ENCODE results near the gene CASP7. TPM values are rescaled to one million over a fixed set of nuclear protein-coding genes. Genes with fewer than 3 reads are reported as not detected.

The CASP7 gene
- total and polyA plus RNA-seq, 4 donors: 8.8 to 25.0 (median 11.4) TPM

DNA sequence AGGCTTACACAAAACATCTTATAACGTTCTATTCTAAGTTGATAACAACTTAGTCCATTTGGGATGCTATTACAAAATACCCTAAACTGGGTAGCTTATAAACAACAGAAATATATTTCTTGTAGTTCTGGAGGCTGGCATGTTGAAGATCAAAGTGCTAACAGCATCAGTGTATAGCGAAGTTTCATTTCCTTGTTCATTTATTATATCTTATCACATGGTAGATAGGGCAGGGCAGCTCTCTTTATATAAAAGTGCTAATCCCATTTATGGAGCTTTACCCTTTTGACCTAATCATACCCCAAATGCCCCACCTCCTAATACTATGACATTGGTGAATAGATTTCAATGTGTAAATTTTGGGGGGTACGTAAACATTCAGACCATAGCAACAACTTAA lies 6.3 kb downstream of the CASP7 start (continued):
- TF ChIP-seq RXRA (IDR thresholded peaks at IDR 0.05) (no peak), SP1 (IDR thresholded peaks at IDR 0.05) (no peak), HNF4A (conservative IDR thresholded peaks at IDR 0.05) (no peak)
- TF ChIP-seq, protein P1, sequence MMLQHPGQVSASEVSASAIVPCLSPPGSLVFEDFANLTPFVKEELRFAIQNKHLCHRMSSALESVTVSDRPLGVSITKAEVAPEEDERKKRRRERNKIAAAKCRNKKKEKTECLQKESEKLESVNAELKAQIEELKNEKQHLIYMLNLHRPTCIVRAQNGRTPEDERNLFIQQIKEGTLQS (IDR thresholded peaks at IDR 0.05): no peak

DNA sequence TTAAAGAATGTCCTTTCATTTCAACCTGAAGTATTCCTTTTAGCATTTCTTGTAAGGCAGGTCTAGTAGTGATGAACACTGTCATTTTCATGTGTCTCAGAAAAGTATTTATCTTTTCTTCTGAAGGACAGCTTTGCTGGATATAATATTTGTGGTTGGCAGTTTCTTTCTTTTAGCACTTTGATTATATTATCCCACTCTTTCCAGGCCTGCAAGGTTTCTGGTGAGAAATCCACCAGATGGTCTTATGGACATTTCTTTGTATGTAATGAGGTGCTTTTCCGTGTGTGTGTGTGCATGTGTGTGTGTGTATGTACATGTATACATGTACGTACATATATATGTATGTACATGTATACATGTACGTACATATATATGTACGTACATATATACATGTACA lies 7.3 kb downstream of the CASP7 start:
- Histone ChIP-seq H3K36me3 (ENCODE audit: control insufficient read depth in 4 of 4, insufficient read depth in 3 of 4, low read depth in 1 of 4, low read length in 3 of 4) (peaks cover 0 to 3% (median 1%) of the 10 kb centered on the region in 4 donors), H3K4me1 (ENCODE audit: control insufficient read depth in 4 of 4, insufficient read depth in 4 of 4, low read length in 3 of 4) (no peaks in the 10 kb centered on the region), H3K4me3 (ENCODE audit: low read depth in 1 of 3, low read length in 3 of 3) (no peak overlapping the region), H3K9me3 (ENCODE audit: control insufficient read depth in 4 of 4, low read length in 3 of 4) (peaks cover 0 to 6% (median under 1%) of the 10 kb centered on the region in 4 donors), H3K27ac (ENCODE audit: low read depth in 1 of 2, low read length in 2 of 2) (no peak overlapping the region), H3K9ac (ENCODE audit: low read depth in 1 of 2, low read length in 2 of 2) (no peak overlapping the region), H3K27me3 (ENCODE audit: control insufficient read depth in 4 of 4, insufficient read depth in 4 of 4, low read length in 3 of 4) (no peaks in the 10 kb centered on the region)
- 93% methylated on average over 4 of the region's 4 CpGs for WGBS
- no peak for TF ChIP-seq RAD21 (IDR thresholded peaks at IDR 0.05)
- no peak for TF ChIP-seq CTCF (IDR thresholded peaks at IDR 0.05; ENCODE audit: low read depth, low read length, missing input control)
- TF ChIP-seq, protein P2, sequence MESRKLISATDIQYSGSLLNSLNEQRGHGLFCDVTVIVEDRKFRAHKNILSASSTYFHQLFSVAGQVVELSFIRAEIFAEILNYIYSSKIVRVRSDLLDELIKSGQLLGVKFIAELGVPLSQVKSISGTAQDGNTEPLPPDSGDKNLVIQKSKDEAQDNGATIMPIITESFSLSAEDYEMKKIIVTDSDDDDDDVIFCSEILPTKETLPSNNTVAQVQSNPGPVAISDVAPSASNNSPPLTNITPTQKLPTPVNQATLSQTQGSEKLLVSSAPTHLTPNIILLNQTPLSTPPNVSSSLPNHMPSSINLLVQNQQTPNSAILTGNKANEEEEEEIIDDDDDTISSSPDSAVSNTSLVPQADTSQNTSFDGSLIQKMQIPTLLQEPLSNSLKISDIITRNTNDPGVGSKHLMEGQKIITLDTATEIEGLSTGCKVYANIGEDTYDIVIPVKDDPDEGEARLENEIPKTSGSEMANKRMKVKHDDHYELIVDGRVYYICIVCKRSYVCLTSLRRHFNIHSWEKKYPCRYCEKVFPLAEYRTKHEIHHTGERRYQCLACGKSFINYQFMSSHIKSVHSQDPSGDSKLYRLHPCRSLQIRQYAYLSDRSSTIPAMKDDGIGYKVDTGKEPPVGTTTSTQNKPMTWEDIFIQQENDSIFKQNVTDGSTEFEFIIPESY (IDR thresholded peaks at IDR 0.05): no peak
- no peak for TF ChIP-seq TAF1 (conservative IDR thresholded peaks at IDR 0.05)
- TF ChIP-seq FOXA1 (IDR thresholded peaks at IDR 0.05): no peak
- no peak for TF ChIP-seq RXRA (IDR thresholded peaks at IDR 0.05)
- no peak for TF ChIP-seq HNF4G (IDR thresholded peaks at IDR 0.05)
- TF ChIP-seq YY1 (IDR thresholded peaks at IDR 0.05): no peak
- TF ChIP-seq, protein P3, sequence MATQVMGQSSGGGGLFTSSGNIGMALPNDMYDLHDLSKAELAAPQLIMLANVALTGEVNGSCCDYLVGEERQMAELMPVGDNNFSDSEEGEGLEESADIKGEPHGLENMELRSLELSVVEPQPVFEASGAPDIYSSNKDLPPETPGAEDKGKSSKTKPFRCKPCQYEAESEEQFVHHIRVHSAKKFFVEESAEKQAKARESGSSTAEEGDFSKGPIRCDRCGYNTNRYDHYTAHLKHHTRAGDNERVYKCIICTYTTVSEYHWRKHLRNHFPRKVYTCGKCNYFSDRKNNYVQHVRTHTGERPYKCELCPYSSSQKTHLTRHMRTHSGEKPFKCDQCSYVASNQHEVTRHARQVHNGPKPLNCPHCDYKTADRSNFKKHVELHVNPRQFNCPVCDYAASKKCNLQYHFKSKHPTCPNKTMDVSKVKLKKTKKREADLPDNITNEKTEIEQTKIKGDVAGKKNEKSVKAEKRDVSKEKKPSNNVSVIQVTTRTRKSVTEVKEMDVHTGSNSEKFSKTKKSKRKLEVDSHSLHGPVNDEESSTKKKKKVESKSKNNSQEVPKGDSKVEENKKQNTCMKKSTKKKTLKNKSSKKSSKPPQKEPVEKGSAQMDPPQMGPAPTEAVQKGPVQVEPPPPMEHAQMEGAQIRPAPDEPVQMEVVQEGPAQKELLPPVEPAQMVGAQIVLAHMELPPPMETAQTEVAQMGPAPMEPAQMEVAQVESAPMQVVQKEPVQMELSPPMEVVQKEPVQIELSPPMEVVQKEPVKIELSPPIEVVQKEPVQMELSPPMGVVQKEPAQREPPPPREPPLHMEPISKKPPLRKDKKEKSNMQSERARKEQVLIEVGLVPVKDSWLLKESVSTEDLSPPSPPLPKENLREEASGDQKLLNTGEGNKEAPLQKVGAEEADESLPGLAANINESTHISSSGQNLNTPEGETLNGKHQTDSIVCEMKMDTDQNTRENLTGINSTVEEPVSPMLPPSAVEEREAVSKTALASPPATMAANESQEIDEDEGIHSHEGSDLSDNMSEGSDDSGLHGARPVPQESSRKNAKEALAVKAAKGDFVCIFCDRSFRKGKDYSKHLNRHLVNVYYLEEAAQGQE (IDR thresholded peaks at IDR 0.05): no peak
- TF ChIP-seq HNF4A (conservative IDR thresholded peaks at IDR 0.05): no peak
- TF ChIP-seq MAX (IDR thresholded peaks at IDR 0.05): no peak
- no peak for TF ChIP-seq EGR1 (IDR thresholded peaks at IDR 0.05; ENCODE audit: low read depth in 2 of 2)
- TF ChIP-seq GABPA (IDR thresholded peaks at IDR 0.05 in 1 of 2, conservative IDR thresholded peaks at IDR 0.05 in 1 of 2): no peak
- TF ChIP-seq FOXA2 (IDR thresholded peaks at IDR 0.05): no peak
- TF ChIP-seq, protein P1 (IDR thresholded peaks at IDR 0.05): no peak
- TF ChIP-seq SP1 (IDR thresholded peaks at IDR 0.05): no peak
- no peak for TF ChIP-seq JUND (IDR thresholded peaks at IDR 0.05)
- TF ChIP-seq NR2F2 (IDR thresholded peaks at IDR 0.05): no peak
- DNase-seq (ENCODE audit: low spot score): no peak

Measured in liver (tissue), 9 donors.